Measurements from ENCODE around the gene CLEC3B. TPM values are rescaled to one million over a fixed set of nuclear protein-coding genes. Genes with fewer than 3 reads are reported as not detected.

The CLEC3B gene
- total and polyA plus RNA-seq, 2 of the 8 experiments (the other 6 are each of a cell fraction or from before 2014, with no cell fraction given): 0.32 TPM; not detected in 1

DNA sequence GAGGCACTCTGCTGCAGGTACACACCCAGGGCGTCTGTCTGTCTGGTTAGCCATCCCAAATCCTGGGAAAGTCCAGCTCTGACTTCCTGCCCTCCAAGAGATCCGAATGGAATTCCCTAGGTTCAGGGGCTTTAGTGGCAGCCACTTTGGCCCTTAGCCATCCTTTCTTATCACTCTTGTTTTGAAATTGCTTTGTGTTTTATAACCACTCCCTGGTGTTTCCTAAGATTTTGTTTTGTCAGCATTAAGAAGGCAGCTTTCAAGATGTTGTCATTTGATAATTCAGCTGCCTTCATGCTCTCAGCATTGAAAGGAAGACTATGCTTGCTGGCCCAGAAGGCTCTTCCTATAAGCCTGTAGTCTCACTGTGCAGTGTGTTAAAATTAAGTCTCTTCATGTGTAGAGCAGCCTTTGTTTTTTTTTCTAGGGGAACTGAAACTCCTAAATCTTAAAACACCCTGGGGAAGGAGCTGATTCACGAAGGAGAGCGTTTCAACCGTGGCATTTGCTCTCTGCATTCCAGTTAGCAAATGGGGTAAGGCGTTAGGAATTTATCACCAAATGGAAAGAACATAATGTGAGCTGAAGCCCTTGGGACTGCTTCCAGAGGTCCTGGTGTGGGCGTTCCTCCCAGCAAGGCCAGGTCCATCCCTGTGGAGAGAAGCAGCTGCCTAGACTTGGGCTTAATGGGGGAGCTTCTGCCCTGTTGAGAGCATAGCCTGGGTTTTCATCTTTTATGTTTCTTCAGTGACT is 14.2 kb upstream of the CLEC3B start:
- H2AFZ ChIP-seq (ENCODE audit: low read length): no peak overlapping the region
- H2BK120ac ChIP-seq (replicated peaks; ENCODE audit: low read depth, low read length): no peak overlapping the region
- H2AK5ac ChIP-seq (ENCODE audit: low read depth, low read length): no peak overlapping the region
- H3K9me3 ChIP-seq (ENCODE audit: insufficient read depth in 2 of 2, low read depth in 1 of 2, low read length in 1 of 2): no peaks in the 10 kb centered on the region
- H3K4ac ChIP-seq (replicated peaks; ENCODE audit: insufficient read length, low read depth, low read length): no peak overlapping the region
- no peaks in the 10 kb centered on the region for H3K79me2 ChIP-seq (ENCODE audit: control insufficient read depth in 1 of 2, insufficient read depth in 2 of 2, low read length in 2 of 2)
- H3K23me2 ChIP-seq (ENCODE audit: low read depth, low read length): no peaks in the 10 kb centered on the region
- no peak overlapping the region for H2BK5ac ChIP-seq (ENCODE audit: low read depth, low read length)
- no peaks in the 10 kb centered on the region for H3K27me3 ChIP-seq (replicated peaks in 1 of 4; ENCODE audit: control insufficient read depth in 3 of 4, extremely low read depth in 1 of 4, insufficient read depth in 3 of 4, low read length in 3 of 4)
- WGBS, 2 experiments (ENCODE audit: extremely low coverage in 1 of 2, insufficient coverage in 1 of 2, insufficient read length in 1 of 2, insufficient replicate concordance in 2 of 2, low coverage in 1 of 2, low lambda C conversion rate in 2 of 2, missing lambda C conversion rate in 1 of 2): 88% methylated on average over 7 of the region's 7 CpGs; no CpG with 5 or more reads in 1 of the 2 experiments
- no peak overlapping the region for H3K27ac ChIP-seq (ENCODE audit: low read depth, low read length)
- H3K79me1 ChIP-seq (ENCODE audit: low read depth, low read length): no peaks in the 10 kb centered on the region; the same call in 1 of the 2 replicates
- CTCF ChIA-PET (ENCODE audit: partially characterized antibody): interaction anchor here (0.7 to 1.7 kb wide), 5 partner anchors 15 to 160 kb away, joined by 3 to 5 read pairs (median 3); no protein-coding TSS in a partner anchor
- DNase-seq (ENCODE audit: low read depth in 1 of 2, low spot score in 2 of 2): no peak
- H4K5ac ChIP-seq (ENCODE audit: insufficient read length, low read depth, low read length): no peak overlapping the region
- POLR2A ChIA-PET (ENCODE audit: partially characterized antibody): interaction anchor here (1.2 to 1.4 kb wide), 4 partner anchors 9 to 35 kb away, joined by 3 to 6 read pairs (median 4); no protein-coding TSS in a partner anchor
- no peak overlapping the region for H3K4me2 ChIP-seq (ENCODE audit: insufficient read depth in 1 of 2, low read depth in 2 of 2, low read length in 2 of 2)
- peaks cover 0 to 5% (median 0%) of the 10 kb centered on the region in 4 experiments; a peak in 1 of 7 replicates for H3K4me1 ChIP-seq (replicated peaks in 1 of 4; ENCODE audit: control insufficient read depth in 3 of 4, insufficient read depth in 4 of 4, low read length in 3 of 4)
- H2BK15ac ChIP-seq (ENCODE audit: low read length): no peak overlapping the region
- no peak overlapping the region for H4K8ac ChIP-seq (ENCODE audit: extremely low read depth, insufficient read depth, low read length)
- FAIRE-seq: no peak
- no peak overlapping the region for H4K91ac ChIP-seq (replicated peaks; ENCODE audit: insufficient read length, low read length)
- H2BK20ac ChIP-seq (ENCODE audit: low read length): no peak overlapping the region
- H3K18ac ChIP-seq (ENCODE audit: extremely low read depth, low read length): no peak overlapping the region
- H3K56ac ChIP-seq (replicated peaks; ENCODE audit: insufficient read length, low read depth, low read length): no peak overlapping the region
- no peak overlapping the region for H3K14ac ChIP-seq (ENCODE audit: insufficient read length)
- no peak overlapping the region for H2BK12ac ChIP-seq (ENCODE audit: low read depth, low read length)
- H3K4me3 ChIP-seq (ENCODE audit: extremely low read depth in 1 of 4, insufficient read depth in 2 of 4, low read depth in 3 of 4, low read length in 4 of 4): no peak overlapping the region
- H3K9ac ChIP-seq (replicated peaks in 1 of 4; ENCODE audit: extremely low read depth in 1 of 4, low read depth in 3 of 4, low read length in 3 of 4): no peak overlapping the region
- H3K23ac ChIP-seq (ENCODE audit: insufficient read length): no peak overlapping the region
- H3K36me3 ChIP-seq (ENCODE audit: control insufficient read depth in 2 of 4, insufficient read depth in 4 of 4, low read length in 3 of 4): peaks cover 16 to 55% (median 41%) of the 10 kb centered on the region in 4 experiments; a peak in 6 of 8 replicates
- peaks cover 2% of the 10 kb centered on the region in 2 experiments for H4K20me1 ChIP-seq (replicated peaks in 1 of 2; ENCODE audit: control insufficient read depth in 1 of 2, insufficient read depth in 2 of 2, low read length in 2 of 2)
- TF ChIP-seq JUN (IDR thresholded peaks at IDR 0.05; ENCODE audit: low read depth, low read length) (no peak), BACH1 (IDR thresholded peaks at IDR 0.05; ENCODE audit: low read length) (no peak), SP2 (IDR thresholded peaks at IDR 0.05; ENCODE audit: low read length) (no peak), RXRA (IDR thresholded peaks at IDR 0.05; ENCODE audit: insufficient read depth, low read depth, low read length) (no peak), CBX8 (IDR thresholded peaks at IDR 0.05; ENCODE audit: borderline replicate concordance, low read depth, low read length) (no peak), NANOG (IDR thresholded peaks at IDR 0.05; ENCODE audit: insufficient read depth, low read depth, low read length, poor library complexity, severe bottlenecking) (no peak), RBBP5 (IDR thresholded peaks at IDR 0.05; ENCODE audit: borderline replicate concordance, low read depth, low read length) (no peak), KDM5A (IDR thresholded peaks at IDR 0.05; ENCODE audit: low read length) (no peak), GABPA (IDR thresholded peaks at IDR 0.05; ENCODE audit: borderline replicate concordance, insufficient read depth, low read length) (no peak), RAD21 (IDR thresholded peaks at IDR 0.05 in 1 of 2, conservative IDR thresholded peaks at IDR 0.05 in 1 of 2; ENCODE audit: low read depth in 2 of 2, low read length in 2 of 2) (no peak), TBP (IDR thresholded peaks at IDR 0.05; ENCODE audit: low read depth, low read length) (no peak), RFX5 (IDR thresholded peaks at IDR 0.05; ENCODE audit: borderline replicate concordance, low read depth, low read length) (no peak)
